Stimulated activated CD4-positive, alpha-beta T cell treated with anti-CD3 and anti-CD28 coated beads, TNF-alpha, amount 100 ng/mL, for 4 hours (primary cell): ENCODE measurements around the gene KLRC4.
"Not testable (repeated sequence)": the region's sequence is repeated elsewhere in the genome, so short reads cannot be mapped to it uniquely, and the experiment has no call there.

Source experiments
- DNase-seq, 3 experiments: peaks; one replicate each; pipeline ENCODE4 v3.0.0-alpha.2; 2020; ENCODE audit warnings: low read depth in 3 of 3

KLRC4 gene

GRCh38 chr12:10397296-10397695 is 12.3 kb downstream of the KLRC4 start:
- no peak for DNase-seq

- not testable (repeated sequence) for DNase-seq
Measured at GRCh38 chr12:10396176-10396575, 13.4 kb downstream of the KLRC4 start.

GRCh38 chr12:10395390-10395998 is 14.1 kb downstream of the KLRC4 start:
- DNase-seq, result no peak

- DNase-seq, result not testable (repeated sequence)
Measured at GRCh38 chr12:10394531-10395152, 14.9 kb downstream of the KLRC4 start.

GRCh38 chr12:10393291-10393690 is 16.3 kb downstream of the KLRC4 start:
- DNase-seq, result no peak

- DNase-seq, result no peak
Measured at GRCh38 chr12:10392394-10392930, 17.1 kb downstream of the KLRC4 start.

- DNase-seq, result not testable (repeated sequence)
Measured at GRCh38 chr12:10390991-10391390, 18.6 kb downstream of the KLRC4 start.

GRCh38 chr12:10389904-10390303 is 19.7 kb downstream of the KLRC4 start, which contains the start of gene KLRK1:
Gene KLRK1, minus strand, starts transcription at chr12:10390041. Its CDS starts 1,231 bp downstream, at chr12:10388810.
- DNase-seq, result no peak

GRCh38 chr12:10388624-10389413 is 20.7 kb downstream of the KLRC4 start:
- DNase-seq, result no peak

- not testable (repeated sequence) for DNase-seq
Measured at GRCh38 chr12:10387498-10387897, 22.1 kb downstream of the KLRC4 start.

GRCh38 chr12:10386857-10387256 is 22.7 kb downstream of the KLRC4 start:
- DNase-seq, result no peak

- DNase-seq, result no peak
Measured at GRCh38 chr12:10385166-10385613, 24.4 kb downstream of the KLRC4 start.

GRCh38 chr12:10384191-10384590 is 25.4 kb downstream of the KLRC4 start:
- DNase-seq, result no peak

- no peak for DNase-seq
Measured at GRCh38 chr12:10381928-10382628, 27.5 kb downstream of the KLRC4 start.

GRCh38 chr12:10378737-10379136 is 30.8 kb downstream of the KLRC4 start:
- DNase-seq, result not testable (repeated sequence)

GRCh38 chr12:10374624-10375018 is 34.9 kb downstream of the KLRC4 start:
- no peak for DNase-seq

GRCh38 chr12:10372559-10372958 is 37.0 kb downstream of the KLRC4 start:
- DNase-seq, result no peak

- DNase-seq, result not testable (repeated sequence)
Measured at GRCh38 chr12:10371893-10372535, 37.5 kb downstream of the KLRC4 start.

- DNase-seq, result no peak
Measured at GRCh38 chr12:10369557-10370415, 39.8 kb downstream of the KLRC4 start.
